ENCODE measurements around the gene ATF3. TPM values are rescaled to one million over a fixed set of nuclear protein-coding genes. Genes with fewer than 3 reads are reported as not detected.

Gene ATF3
- total and polyA plus RNA-seq, 2 of the 4 experiments (the other 2 are of a cell fraction): 9.9 to 12.3 TPM

DNA sequence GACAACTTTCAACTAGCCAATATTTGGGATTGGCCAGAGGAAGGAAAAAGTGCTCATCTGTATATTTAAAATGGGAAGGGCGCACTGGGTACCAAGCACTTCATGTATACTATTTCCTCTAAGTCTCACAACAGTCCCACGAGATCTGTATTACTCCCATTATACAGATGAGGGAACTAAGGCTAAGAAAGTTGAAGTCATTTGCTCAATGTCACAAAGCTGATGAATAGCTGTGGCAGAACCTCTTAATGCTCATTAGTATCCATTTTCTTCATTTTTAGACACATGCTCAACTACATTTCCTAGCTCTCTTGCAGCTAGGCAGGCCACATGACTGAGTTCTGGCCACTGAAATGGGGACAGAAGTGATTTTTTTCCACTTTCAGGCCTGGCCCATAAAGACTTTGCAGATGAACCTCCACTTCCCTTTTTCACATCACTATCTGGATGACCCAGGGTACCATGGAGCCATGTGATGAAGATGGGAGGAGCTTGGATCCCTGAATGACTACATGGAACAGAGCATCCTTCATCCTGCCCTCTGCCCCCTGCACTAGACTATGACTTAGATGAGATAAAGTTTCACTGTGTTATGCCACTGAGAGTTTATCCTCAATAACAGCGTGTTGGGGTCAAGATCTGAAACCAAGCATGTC is 31.8 kb downstream of the ATF3 start (continued):
- no peak for TF ChIP-seq CTCF (conservative IDR thresholded peaks at IDR 0.05; ENCODE audit: low read depth, low read length)

GRCh38 chr1:212641956-212642355 is 33.4 kb downstream of the ATF3 start:
- Histone ChIP-seq H2BK120ac (ENCODE audit: low read depth, low read length) (no peak overlapping the region), H3K79me1 (ENCODE audit: low read depth in 1 of 2, low read length in 2 of 2) (peaks cover 0 to 4% of the 10 kb centered on the region in 2 experiments; a peak in 1 of 4 replicates), H3K9me3 (ENCODE audit: control insufficient read depth, insufficient read depth, low read length) (no peaks in the 10 kb centered on the region), H2BK5ac (ENCODE audit: low read depth, low read length, poor library complexity, severe bottlenecking) (no peak overlapping the region), H3K36me3 (ENCODE audit: control insufficient read depth, insufficient read depth, low read length) (no peaks in the 10 kb centered on the region), H3K18ac (ENCODE audit: low read depth, low read length) (no peak overlapping the region), H2AK9ac (replicated peaks; ENCODE audit: low read depth, low read length, poor library complexity) (no peak overlapping the region), H3K23ac (ENCODE audit: low read depth, low read length) (no peak overlapping the region), H3K27me3 (ENCODE audit: control insufficient read depth, insufficient read depth, low read length) (no peaks in the 10 kb centered on the region), H4K91ac (ENCODE audit: insufficient read depth, low read depth, low read length) (no peak overlapping the region), H2AFZ (replicated peaks; ENCODE audit: low read length, poor library complexity) (no peak overlapping the region), H2BK15ac (ENCODE audit: low read depth, low read length) (no peak overlapping the region), H3K14ac (replicated peaks; ENCODE audit: low read depth, low read length) (no peak overlapping the region), H2BK20ac (ENCODE audit: low read depth, low read length) (no peak overlapping the region), H3K9me1 (ENCODE audit: insufficient read depth, low read length) (peaks cover 20% of the 10 kb centered on the region), H4K20me1 (ENCODE audit: insufficient read depth, low read length) (no peaks in the 10 kb centered on the region), H3K27ac (ENCODE audit: insufficient read depth, low read length) (no peak overlapping the region), H3K9ac (ENCODE audit: low read depth, low read length) (no peak overlapping the region), H3K56ac (ENCODE audit: extremely low read depth, insufficient read depth, low read length) (no peak overlapping the region), H3K4me1 (ENCODE audit: control insufficient read depth, insufficient read depth, low read length) (peaks cover 25% of the 10 kb centered on the region), H4K5ac (ENCODE audit: low read depth, low read length) (no peak overlapping the region), H2AK5ac (ENCODE audit: low read depth, low read length) (no peak overlapping the region), H3K4me2 (ENCODE audit: low read depth, low read length) (no peak overlapping the region), H4K8ac (ENCODE audit: low read depth in 2 of 2, low read length in 2 of 2) (no peak overlapping the region), H3K4ac (ENCODE audit: low read depth, low read length) (no peak overlapping the region), H3K4me3 (ENCODE audit: insufficient read depth, low read depth, low read length) (no peak overlapping the region)
- TF ChIP-seq MAZ (IDR thresholded peaks at IDR 0.05; ENCODE audit: borderline replicate concordance, low read depth, low read length) (no peak), RCOR1 (IDR thresholded peaks at IDR 0.05; ENCODE audit: insufficient replicate concordance, low read length) (no peak)
- peak; percentile 70 for DNase-seq
- dilution Hi-C loops (cut with HindIII; ENCODE audit: low sequenced_read_pairs, unreplicated experiment): no loop called here
- peak; percentile 50 for ATAC-seq (ENCODE audit: low read depth)
- no TSS peak for BruUV-seq (replicated peaks)
- in situ Hi-C loops (cut with MboI; ENCODE audit: low sequenced_read_pairs): no loop called here
- ChIA-PET CTCF (interaction anchor here (0.6 kb wide), 2 partner anchors 112 to 420 kb away, joined by 3 read pairs; no protein-coding TSS in a partner anchor), POLR2A (ENCODE audit: unreplicated experiment) (no interaction called here)
- WGBS, 2 experiments (ENCODE audit: extremely low coverage in 2 of 2, insufficient read length in 1 of 2): no CpG with 5 or more reads among the region's 1 CpG
- intact Hi-C loops (cut with micrococcal nuclease): no loop called here
